Left kidney (tissue), 8 donors: ENCODE measurements around the gene MCCD1. TPM values are rescaled to one million over a fixed set of nuclear protein-coding genes. Genes with fewer than 3 reads are reported as not detected.
"Not testable (repeated sequence)": the region's sequence is repeated elsewhere in the genome, so short reads cannot be mapped to it uniquely, and the experiment has no call there.

ENCODE experiments used
- DNase-seq: peaks from one replicate; pipeline ENCODE4 v3.0.0-alpha.2; 2013
- long read RNA-seq, 8 donors: transcript quantifications; one replicate each; lab custom pipeline, GENCODE V29; 2026
- polyA plus RNA-seq: library from polyadenylated mRNA; unstranded; fragments of 120-200 nt; gene quantifications from one replicate; pipeline ENCODE4 v1.2.1, GENCODE V29; 2013; ENCODE audit not compliant: insufficient read length

MCCD1 gene, protein sequence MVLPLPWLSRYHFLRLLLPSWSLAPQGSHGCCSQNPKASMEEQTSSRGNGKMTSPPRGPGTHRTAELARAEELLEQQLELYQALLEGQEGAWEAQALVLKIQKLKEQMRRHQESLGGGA
- polyA plus RNA-seq: 11.9 TPM
- long read RNA-seq, donor 1, transcript MCCD1-201 (2 exons, 955 nt): major isoform, 36 of 670 reads
- long read RNA-seq, donor 1, partial matches to known transcripts: 498 of 670 reads
- long read RNA-seq, donor 1, other reads (novel, unspliced or antisense): 136 of 670 reads
- long read RNA-seq, donor 2, transcript MCCD1-201 (2 exons, 955 nt): major isoform, 14 of 582 reads
- long read RNA-seq, donor 2, partial matches to known transcripts: 404 of 582 reads
- long read RNA-seq, donor 2, other reads (novel, unspliced or antisense): 164 of 582 reads
- long read RNA-seq, donor 3, transcript MCCD1-201 (2 exons, 955 nt): major isoform, 10 of 10 reads
- long read RNA-seq, donor 3, partial matches to known transcripts: 0 of 10 reads
- long read RNA-seq, donor 3, other reads (novel, unspliced or antisense): 0 of 10 reads
- long read RNA-seq, donor 4, partial matches to known transcripts: 12 of 14 reads
- long read RNA-seq, donor 4, other reads (novel, unspliced or antisense): 0 of 14 reads
- long read RNA-seq, donor 5, transcript MCCD1-201 (2 exons, 955 nt): major isoform, 47 of 47 reads
- long read RNA-seq, donor 5, partial matches to known transcripts: 0 of 47 reads
- long read RNA-seq, donor 5, other reads (novel, unspliced or antisense): 0 of 47 reads
- long read RNA-seq, donor 6, transcript MCCD1-201 (2 exons, 955 nt): major isoform, 16 of 16 reads
- long read RNA-seq, donor 6, partial matches to known transcripts: 0 of 16 reads
- long read RNA-seq, donor 6, other reads (novel, unspliced or antisense): 0 of 16 reads
- long read RNA-seq, donor 7, transcript MCCD1-201 (2 exons, 955 nt): major isoform, 24 of 24 reads
- long read RNA-seq, donor 7, partial matches to known transcripts: 0 of 24 reads
- long read RNA-seq, donor 7, other reads (novel, unspliced or antisense): 0 of 24 reads
- long read RNA-seq, donor 8, transcript MCCD1-201 (2 exons, 955 nt): major isoform, 5 of 238 reads
- long read RNA-seq, donor 8, partial matches to known transcripts: 165 of 238 reads
- long read RNA-seq, donor 8, other reads (novel, unspliced or antisense): 68 of 238 reads

- no peak for DNase-seq
Observed at GRCh38 chr6:31528821-31529328, at the start of gene MCCD1. TSS of gene MCCD1 (plus strand) at chr6:31528962. CDS start at chr6:31529015, 53 bp downstream.

DNA sequence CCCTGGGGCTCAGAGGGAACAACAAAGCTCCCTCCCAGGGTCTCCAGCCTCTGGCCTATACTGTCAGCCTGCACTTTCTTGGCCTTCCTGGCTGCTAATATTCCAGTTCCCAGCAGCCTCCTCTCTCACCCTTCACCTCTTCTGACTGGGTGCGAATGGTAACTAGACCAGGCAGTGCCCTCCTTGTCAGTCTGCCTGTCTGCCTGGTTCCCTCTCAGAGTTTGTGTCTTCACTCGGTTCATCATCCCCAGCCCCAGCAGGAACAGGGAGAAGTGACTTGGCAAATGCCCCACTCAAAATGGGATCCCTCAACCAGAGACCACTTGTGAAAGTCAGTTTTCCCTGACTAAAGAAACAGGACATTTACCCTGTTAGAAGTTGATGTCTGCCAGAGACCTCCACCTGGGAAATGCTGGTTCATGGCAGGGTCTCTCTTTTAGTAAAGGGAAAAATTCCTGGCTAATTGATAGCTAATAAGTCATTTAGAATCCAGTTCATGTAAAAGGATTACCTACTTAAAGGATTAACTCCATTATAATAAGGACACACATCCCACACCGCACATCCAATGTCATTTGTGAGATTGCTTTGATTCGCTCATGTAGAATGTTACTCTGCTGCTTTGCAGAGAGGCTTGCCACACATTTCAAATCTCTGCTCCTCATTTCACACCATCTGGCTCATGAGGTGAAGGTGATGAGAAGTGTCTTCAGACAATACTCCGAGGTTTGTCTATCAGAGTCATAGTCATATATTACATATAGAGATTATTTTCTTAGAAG is 49.4 kb upstream of the MCCD1 start:
- DNase-seq: no peak

- DNase-seq: no peak
Observed at GRCh38 chr6:31479933-31480535, 48.7 kb upstream of the MCCD1 start.

DNA sequence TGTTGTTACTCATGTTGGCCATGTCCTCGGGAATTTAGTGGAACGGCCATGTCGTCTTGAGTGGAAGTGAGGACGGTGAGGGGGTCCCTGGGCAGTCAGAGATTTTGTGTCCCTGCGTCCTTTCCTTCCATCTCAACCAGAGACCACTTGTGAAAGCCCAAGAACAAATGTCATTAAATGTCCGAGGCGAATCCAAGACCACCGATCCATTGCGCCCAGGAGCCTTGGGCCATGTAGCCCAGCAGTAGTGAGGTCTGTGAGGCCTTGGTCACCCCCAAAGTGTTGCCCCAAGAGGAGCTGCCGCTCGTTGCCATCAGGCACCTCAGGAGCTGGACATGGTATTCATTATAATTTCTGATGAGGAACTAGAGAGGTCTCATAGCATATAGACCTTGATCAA is 48.2 kb upstream of the MCCD1 start:
- no peak for DNase-seq

DNA sequence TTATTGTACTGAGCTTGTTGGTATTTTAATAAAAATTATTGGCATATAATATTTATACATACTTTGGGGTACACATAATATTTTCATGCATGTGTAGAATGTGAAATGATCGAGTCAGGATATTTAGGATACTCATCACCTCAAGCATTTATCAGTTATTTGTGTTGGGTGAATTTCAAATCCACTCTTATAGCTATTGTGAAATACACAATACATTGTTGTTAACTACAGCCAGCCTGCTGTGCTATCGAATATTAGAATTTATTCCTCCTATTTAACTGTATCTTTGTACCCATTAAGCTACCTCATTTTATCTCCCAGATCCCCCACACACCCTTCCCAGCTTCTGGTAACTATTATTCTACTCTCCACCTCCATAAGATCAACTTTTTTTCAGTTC is 45.4 kb upstream of the MCCD1 start:
- no peak for DNase-seq

DNA sequence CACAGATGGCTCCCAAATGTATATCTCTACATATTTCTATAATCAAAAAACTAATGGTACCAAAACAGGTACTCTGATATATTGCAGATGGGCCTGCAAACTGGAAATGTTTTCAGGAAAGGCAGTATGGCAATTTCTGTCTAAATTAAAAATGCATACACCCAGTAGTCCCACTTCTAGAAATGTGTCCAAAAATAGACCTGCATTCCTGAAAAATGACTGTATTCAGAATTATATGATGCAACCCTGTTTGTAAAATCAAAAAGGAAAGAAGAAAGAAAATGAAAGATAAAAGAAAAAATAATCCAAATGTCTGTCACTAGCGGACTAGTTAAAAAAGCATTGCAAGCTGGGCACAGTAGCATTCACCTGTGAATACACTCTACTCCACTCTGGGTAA is 43.7 kb upstream of the MCCD1 start:
- DNase-seq: no peak

DNA sequence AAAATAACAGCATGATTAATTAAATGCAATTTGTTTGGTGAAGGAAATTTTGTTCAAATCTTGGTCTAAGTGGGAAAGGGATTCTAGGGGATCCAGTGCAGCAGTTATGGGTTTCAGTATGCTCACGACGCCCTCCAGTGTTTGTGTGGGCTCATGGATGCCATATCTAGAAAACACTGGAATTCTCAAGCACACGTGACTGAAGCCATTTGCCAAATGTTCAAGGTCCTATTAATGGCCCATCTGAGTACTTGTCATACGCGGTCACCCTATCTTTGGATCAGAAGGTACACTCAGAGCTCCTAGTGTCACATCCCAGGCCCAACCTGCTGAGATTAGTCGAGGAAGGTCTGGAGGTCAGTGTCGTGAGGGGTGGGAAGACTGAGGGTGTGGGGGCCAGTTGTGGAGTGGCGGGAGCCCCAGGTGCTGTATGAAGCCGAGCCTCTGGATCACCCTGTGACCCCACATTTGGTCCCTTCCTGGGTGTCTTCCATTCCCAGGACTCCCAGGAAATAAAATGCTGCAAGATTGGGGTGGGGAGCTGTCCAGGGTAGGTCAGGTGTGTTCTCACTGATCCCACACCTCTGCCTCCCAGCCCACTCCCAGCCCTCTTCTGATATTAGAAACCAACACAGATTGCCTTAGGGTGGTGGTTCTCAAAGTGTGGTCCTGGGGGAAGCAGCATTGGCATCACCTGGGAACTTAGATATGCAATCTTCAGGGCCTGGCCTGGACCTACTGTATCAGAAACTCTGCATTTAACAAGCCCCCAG is 42.5 kb upstream of the MCCD1 start:
- DNase-seq: not testable (repeated sequence)

GRCh38 chr6:31487674-31488073 is 41.1 kb upstream of the MCCD1 start:
- not testable (repeated sequence) for DNase-seq

GRCh38 chr6:31489086-31489485 is 39.7 kb upstream of the MCCD1 start:
- no peak for DNase-seq

- no peak for DNase-seq
Observed at GRCh38 chr6:31490115-31490873, 38.5 kb upstream of the MCCD1 start.

DNA sequence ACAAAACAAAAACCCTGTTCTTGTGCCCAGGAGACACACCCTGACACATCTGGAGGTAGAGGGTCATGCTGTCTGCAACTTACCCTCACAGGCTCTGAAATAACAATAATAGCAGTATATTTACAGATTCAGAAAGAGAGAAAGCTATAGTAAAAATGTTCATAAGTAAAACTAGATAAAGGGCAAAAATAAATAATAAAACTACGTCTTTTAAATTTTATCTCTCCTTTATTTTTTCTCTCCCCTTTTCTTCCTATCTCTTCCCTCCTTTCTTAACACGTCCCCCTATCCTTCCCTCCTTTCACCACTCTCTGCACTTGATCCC is 35.2 kb upstream of the MCCD1 start:
- not testable (repeated sequence) for DNase-seq

- DNase-seq: peak; percentile 73
Observed at GRCh38 chr6:31493875-31494694, 34.7 kb upstream of the MCCD1 start.

- DNase-seq: no peak
Observed at GRCh38 chr6:31495580-31495979, 33.2 kb upstream of the MCCD1 start.

GRCh38 chr6:31496826-31497225 is 31.9 kb upstream of the MCCD1 start:
- not testable (repeated sequence) for DNase-seq

DNA sequence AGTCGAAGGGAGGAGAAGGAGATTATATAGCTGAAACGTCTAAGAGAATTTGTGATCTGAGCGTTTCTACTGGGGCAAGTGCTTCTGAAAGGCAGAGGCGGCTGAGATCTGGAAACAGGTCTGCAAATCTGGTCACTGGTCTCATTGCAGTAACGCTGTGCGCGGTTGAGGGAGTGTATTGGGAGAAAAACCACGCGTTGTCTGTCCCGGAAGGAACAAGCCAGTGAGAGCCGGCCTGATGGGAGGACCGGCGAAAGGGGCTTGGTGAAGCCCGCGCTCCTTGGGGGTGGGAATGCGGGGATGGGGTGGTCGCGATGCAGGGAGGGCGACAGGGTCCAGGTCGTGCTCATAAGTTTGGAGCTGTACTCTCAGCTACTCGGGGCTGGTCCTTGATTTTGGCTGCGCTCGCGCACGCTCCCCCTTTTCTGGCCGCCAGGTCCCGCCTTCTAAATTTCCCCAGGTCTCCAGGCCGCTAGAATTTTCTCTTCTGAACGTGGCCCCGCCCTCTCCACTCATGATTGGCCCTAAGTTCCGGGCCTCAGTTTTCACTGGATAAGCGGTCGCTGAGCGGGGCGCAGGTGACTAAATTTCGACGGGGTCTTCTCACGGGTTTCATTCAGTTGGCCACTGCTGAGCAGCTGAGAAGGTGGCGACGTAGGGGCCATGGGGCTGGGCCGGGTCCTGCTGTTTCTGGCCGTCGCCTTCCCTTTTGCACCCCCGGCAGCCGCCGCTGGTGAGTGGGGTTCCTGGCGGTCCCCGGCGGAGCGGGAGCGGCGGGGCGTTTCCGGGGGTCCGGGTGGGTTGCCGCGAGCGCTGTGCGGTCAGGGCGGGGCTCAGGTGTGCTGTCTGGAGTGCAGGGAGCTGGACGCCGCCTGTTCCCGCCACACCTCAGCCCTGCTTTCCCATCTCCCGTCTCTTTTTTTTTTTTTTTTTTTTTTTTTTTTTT is 31.0 kb upstream of the MCCD1 start, which contains the start of gene MICB:
Gene MICB (plus strand): TSS at position 615 of the 946 bp plus-strand sequence. CDS start 49 bp downstream, at position 664.
- DNase-seq: peak; percentile 64

GRCh38 chr6:31498748-31499147 is 30.0 kb upstream of the MCCD1 start:
- DNase-seq: no peak

- DNase-seq: not testable (repeated sequence)
Observed at GRCh38 chr6:31499648-31500047, 29.1 kb upstream of the MCCD1 start.
